Mucosa of stomach (tissue), 1 donor: ENCODE data around the gene YY1.

Experiments
- H3K27me3 ChIP-seq: one replicate; pipeline ENCODE4 v1.7.0; 2013; ENCODE audit warnings: mild to moderate bottlenecking, low read length; ENCODE audit not compliant: control insufficient read depth, insufficient read depth
- H3K36me3 ChIP-seq: one replicate; pipeline ENCODE4 v1.7.0; 2013; ENCODE audit warnings: low read length; ENCODE audit not compliant: control insufficient read depth, insufficient read depth
- H3K4me1 ChIP-seq: one replicate; pipeline ENCODE4 v1.7.0; 2013; ENCODE audit warnings: mild to moderate bottlenecking, low read length; ENCODE audit not compliant: control insufficient read depth, insufficient read depth
- H3K4me3 ChIP-seq: one replicate; pipeline ENCODE4 v1.7.0; 2013; ENCODE audit warnings: low read length
- H3K9ac ChIP-seq: one replicate; pipeline ENCODE4 v1.7.0; 2013; ENCODE audit warnings: mild to moderate bottlenecking, low read length, moderate library complexity
- H3K9me3 ChIP-seq: one replicate; pipeline ENCODE4 v1.7.0; 2013; ENCODE audit warnings: mild to moderate bottlenecking, low read length, moderate library complexity; ENCODE audit not compliant: control insufficient read depth
- donor health status: Pancreatic carcinoma.

Gene YY1

GRCh38 chr14:100237735-100238418 lies 1.1 kb upstream of the YY1 start:
- Histone ChIP-seq H3K4me3 (peak overlapping the region; percentile 68), H3K9ac (peak overlapping the region; percentile 86), H3K4me1 (peaks cover 12% of the 10 kb centered on the region), H3K36me3 (no peaks in the 10 kb centered on the region), H3K9me3 (no peaks in the 10 kb centered on the region), H3K27me3 (no peaks in the 10 kb centered on the region)

GRCh38 chr14:100239211-100239839 lies 381 bp downstream of the YY1 start:
- Histone ChIP-seq H3K27me3 (no peaks in the 10 kb centered on the region), H3K9me3 (no peaks in the 10 kb centered on the region), H3K36me3 (no peaks in the 10 kb centered on the region), H3K4me1 (peaks cover 17% of the 10 kb centered on the region), H3K4me3 (peak overlapping the region; percentile 50), H3K9ac (peak overlapping the region; percentile 81)

- Histone ChIP-seq H3K27me3 (no peaks in the 10 kb centered on the region), H3K4me3 (peak overlapping the region; percentile 50), H3K4me1 (peaks cover 17% of the 10 kb centered on the region), H3K36me3 (no peaks in the 10 kb centered on the region), H3K9me3 (no peaks in the 10 kb centered on the region), H3K9ac (peak overlapping the region; percentile 81)
Observed at GRCh38 chr14:100239840-100240667, 1.1 kb downstream of the YY1 start.

DNA sequence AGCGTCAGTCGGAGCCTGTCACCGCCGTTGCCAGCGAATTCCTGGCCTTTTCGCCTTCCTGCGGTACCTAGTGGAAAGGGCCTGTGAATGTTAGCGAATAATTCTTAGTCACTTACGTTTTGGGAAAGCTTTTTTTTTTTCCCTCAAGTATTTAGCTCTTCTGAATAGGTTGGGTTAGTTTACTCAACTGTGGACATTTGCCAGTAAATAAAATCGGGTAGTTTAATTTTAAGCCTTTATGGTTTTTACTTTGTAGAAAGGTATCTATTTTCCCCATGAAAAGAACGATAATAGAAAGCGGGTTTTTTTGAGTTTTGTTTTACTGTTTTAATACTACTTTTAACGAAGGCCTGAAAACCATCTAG lies 1.7 kb downstream of the YY1 start:
- Histone ChIP-seq H3K4me3 (peak overlapping the region; percentile 6), H3K36me3 (no peaks in the 10 kb centered on the region), H3K9me3 (no peaks in the 10 kb centered on the region), H3K4me1 (peaks cover 23% of the 10 kb centered on the region), H3K27me3 (no peaks in the 10 kb centered on the region), H3K9ac (peak overlapping the region; percentile 77)

DNA sequence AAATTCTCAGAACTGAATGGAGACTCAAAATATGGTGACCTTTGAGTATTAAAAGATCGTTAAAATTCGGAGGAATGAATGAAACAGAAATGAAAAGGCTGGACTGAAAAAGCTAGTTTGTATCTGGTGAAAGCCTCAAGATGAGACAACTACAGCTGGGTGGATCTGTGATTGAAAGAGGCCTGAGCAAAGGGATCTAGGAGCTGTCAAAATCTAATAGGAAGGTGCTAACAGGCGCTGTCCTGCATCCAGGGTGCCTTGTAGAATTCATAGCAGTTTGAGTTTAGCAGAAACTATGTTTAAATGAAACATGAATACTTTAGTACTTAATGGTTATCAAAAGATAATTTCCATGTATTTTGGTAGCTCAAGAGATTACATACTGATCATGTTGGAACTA lies 2.3 kb downstream of the YY1 start:
- peaks cover 27% of the 10 kb centered on the region for H3K4me1 ChIP-seq

DNA sequence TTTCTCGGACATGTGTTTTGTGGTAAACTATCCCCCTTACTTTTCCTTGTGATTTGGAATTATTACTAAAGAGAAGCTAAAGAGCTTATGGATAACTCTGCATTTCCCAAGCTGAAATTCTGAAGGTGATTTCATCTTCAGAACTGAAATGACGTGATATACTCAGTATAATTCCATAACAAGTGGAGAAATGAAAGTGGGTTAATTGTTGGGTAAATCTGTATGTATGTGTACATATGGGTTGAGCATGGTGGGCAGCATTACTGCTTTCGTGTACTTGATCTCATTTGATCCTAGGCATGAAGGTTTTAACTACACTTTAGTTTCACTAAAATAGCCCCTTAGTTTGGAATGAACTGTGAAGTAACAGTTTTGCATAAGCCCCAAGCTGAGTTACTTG lies 4.1 kb downstream of the YY1 start:
- H3K4me3 ChIP-seq = no peak overlapping the region
- H3K4me1 ChIP-seq = peaks cover 33% of the 10 kb centered on the region
- no peaks in the 10 kb centered on the region for H3K27me3 ChIP-seq
- no peaks in the 10 kb centered on the region for H3K36me3 ChIP-seq
- H3K9me3 ChIP-seq = no peaks in the 10 kb centered on the region
- no peak overlapping the region for H3K9ac ChIP-seq

More for the DNA sequence above, 2.3 kb downstream of the YY1 start:
- peak overlapping the region; percentile 77 for H3K9ac ChIP-seq
- H3K4me3 ChIP-seq = peak overlapping the region; percentile 6
- no peaks in the 10 kb centered on the region for H3K36me3 ChIP-seq
- H3K9me3 ChIP-seq = no peaks in the 10 kb centered on the region
- no peaks in the 10 kb centered on the region for H3K27me3 ChIP-seq

DNA sequence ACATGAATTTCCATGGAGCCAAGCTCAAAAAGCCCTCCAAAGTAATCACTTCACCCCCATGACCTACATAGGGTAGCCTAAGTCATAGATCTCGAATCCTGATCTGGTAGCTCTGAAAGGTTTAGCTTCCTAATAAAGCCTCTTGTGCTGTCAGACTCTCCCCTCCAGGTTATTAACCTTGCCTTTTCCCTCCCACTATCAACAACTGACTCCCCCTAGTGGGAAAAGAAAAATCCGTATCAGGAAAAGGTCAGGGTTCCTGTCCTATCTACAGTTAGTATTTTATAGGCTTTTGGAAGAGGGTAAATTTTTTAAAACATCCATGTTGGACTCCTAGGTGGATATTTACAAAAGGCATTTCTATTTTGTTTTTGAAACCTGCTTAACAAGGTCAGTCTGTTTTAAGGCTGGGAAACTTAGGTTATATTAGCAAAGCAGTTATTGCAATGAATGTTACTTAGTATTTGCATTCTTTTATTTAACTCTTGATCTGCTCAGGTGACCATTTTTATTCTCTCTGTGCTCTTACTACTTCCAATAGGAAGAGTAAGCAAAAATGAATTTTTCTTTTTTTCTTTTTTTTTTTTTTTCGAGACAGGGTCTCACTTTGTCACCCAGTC lies 8.0 kb downstream of the YY1 start:
- no peak overlapping the region for H3K9ac ChIP-seq
- no peaks in the 10 kb centered on the region for H3K36me3 ChIP-seq
- no peaks in the 10 kb centered on the region for H3K9me3 ChIP-seq
- H3K4me3 ChIP-seq = no peak overlapping the region
- H3K4me1 ChIP-seq = peaks cover 48% of the 10 kb centered on the region
- no peaks in the 10 kb centered on the region for H3K27me3 ChIP-seq

DNA sequence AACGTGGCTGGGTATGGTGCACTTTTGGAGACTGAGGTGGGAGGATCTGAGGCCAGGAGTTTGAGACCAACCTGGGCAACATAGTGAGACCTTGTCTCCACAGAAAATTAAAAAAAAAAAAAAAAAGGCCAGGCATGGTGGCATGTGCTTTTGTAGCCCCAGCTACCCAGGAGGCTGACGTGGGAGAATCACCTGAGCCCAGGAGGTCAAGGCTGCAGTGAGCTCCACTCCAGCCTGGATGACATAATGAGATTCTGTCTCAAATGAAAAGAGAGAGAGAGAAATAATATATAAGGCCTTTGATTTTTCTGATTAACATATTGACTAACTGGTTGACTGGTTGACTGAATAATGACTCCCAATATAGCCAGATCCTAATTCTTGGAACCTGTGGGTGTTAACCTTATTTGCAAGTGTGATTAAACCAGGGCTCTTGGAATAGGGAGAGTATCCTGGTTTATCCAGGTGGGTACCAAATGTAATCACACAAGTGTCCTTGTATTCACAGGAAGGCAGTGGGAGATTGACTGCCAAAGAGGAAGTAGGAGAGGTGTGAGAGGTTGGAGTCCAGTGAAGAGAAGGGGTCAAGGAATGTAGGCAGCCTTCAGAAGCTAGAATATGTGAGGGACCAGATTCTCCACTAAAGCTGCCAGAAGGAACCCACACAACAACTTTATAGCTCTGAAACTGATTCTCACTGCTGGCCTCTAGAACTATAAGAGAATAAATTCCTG lies 12.0 kb downstream of the YY1 start:
- H3K4me3 ChIP-seq = no peak overlapping the region
- H3K9ac ChIP-seq = no peak overlapping the region
- no peaks in the 10 kb centered on the region for H3K9me3 ChIP-seq
- H3K4me1 ChIP-seq = peaks cover 35% of the 10 kb centered on the region
- H3K27me3 ChIP-seq = no peaks in the 10 kb centered on the region
- no peaks in the 10 kb centered on the region for H3K36me3 ChIP-seq

GRCh38 chr14:100252684-100253083 lies 13.7 kb downstream of the YY1 start:
- H3K4me3 ChIP-seq = no peak overlapping the region
- no peaks in the 10 kb centered on the region for H3K27me3 ChIP-seq
- H3K9me3 ChIP-seq = no peaks in the 10 kb centered on the region
- H3K4me1 ChIP-seq = peaks cover 18% of the 10 kb centered on the region
- H3K36me3 ChIP-seq = no peaks in the 10 kb centered on the region
- no peak overlapping the region for H3K9ac ChIP-seq

GRCh38 chr14:100256339-100256895 lies 17.5 kb downstream of the YY1 start:
- Histone ChIP-seq H3K4me3 (no peak overlapping the region), H3K4me1 (peaks cover 7% of the 10 kb centered on the region), H3K36me3 (no peaks in the 10 kb centered on the region), H3K9me3 (no peaks in the 10 kb centered on the region), H3K27me3 (no peaks in the 10 kb centered on the region), H3K9ac (no peak overlapping the region)

GRCh38 chr14:100261621-100262020 lies 22.7 kb downstream of the YY1 start:
- Histone ChIP-seq H3K27me3 (no peaks in the 10 kb centered on the region), H3K4me3 (no peak overlapping the region), H3K9ac (no peak overlapping the region), H3K9me3 (no peaks in the 10 kb centered on the region), H3K4me1 (no peaks in the 10 kb centered on the region), H3K36me3 (peaks cover 3% of the 10 kb centered on the region)
